C4-2B (cell line): Measurements from ENCODE around the gene VEZF1.

Experiments
- CTCF ChIP-seq: fragments of 450-650 bp; conservative IDR thresholded peaks from 2 replicates; pipeline ENCODE4 v1.5.1; 2017; ENCODE audit warnings: mild to moderate bottlenecking
- ZFX ChIP-seq: fragments of 450-650 bp; IDR thresholded peaks from 2 replicates; pipeline ENCODE4 v1.6.1; 2017

- TF ChIP-seq CTCF (no peak), ZFX (no peak)
Observed at GRCh38 chr17:57985675-57985974, 2.4 kb downstream of the VEZF1 start.
